Heart right ventricle (tissue), 16 donors: ENCODE measurements around the gene OR51B6. TPM values are rescaled to one million over a fixed set of nuclear protein-coding genes. Genes with fewer than 3 reads are reported as not detected.
"Not testable (repeated sequence)": the region's sequence is repeated elsewhere in the genome, so short reads cannot be mapped to it uniquely, and the experiment has no call there.

Source experiments
- ATAC-seq, 8 donors: fragments of 200-7000 bp; cut with Tn5 transposase; one replicate each; pipeline ENCODE4 v1.9.1; 2020; ENCODE audit warnings: mild to moderate bottlenecking in 8 of 8, moderate library complexity in 8 of 8, moderate number of reproducible peaks in 1 of 8
- DNase-seq, 2 donors: peaks; one replicate each; pipeline ENCODE4 v3.0.0-alpha.2; 2020
- H3K27ac ChIP-seq, 10 donors: fragments of 200-600 bp; sonication (generic) in 2 of 10; one replicate each; pipeline versions ENCODE4 v1.5.0 to v1.8.0; 2020 to 2022; ENCODE audit warnings: mild to moderate bottlenecking in 3 of 10
- H3K27me3 ChIP-seq, 7 donors: fragments of 200-600 bp; one replicate each; pipeline ENCODE4 v1.8.0; 2021 to 2022; ENCODE audit warnings: mild to moderate bottlenecking in 2 of 7
- H3K36me3 ChIP-seq, 9 donors: fragments of 200-600 bp; sonication (generic) in 1 of 9; one replicate each; pipeline versions ENCODE4 v1.5.0 to v1.8.0; 2020 to 2022; ENCODE audit warnings: mild to moderate bottlenecking in 2 of 9
- H3K4me1 ChIP-seq, 9 donors: fragments of 200-600 bp; sonication (generic) in 1 of 9; one replicate each; pipeline versions ENCODE4 v1.5.0 to v1.8.0; 2020 to 2022; ENCODE audit warnings: mild to moderate bottlenecking in 4 of 9
- H3K4me3 ChIP-seq, 10 donors: fragments of 200-600 bp; sonication (generic) in 2 of 10; one replicate each; pipeline versions ENCODE4 v1.5.0 to v1.8.0; 2020 to 2022; ENCODE audit warnings: mild to moderate bottlenecking in 7 of 10, moderate library complexity in 2 of 10
- H3K9me3 ChIP-seq, 11 donors: fragments of 200-600 bp in 10 of 11; sonication (generic) in 2 of 11; one replicate each; pipeline versions ENCODE4 v1.5.0 to v1.8.0; 2013 to 2022; ENCODE audit warnings: mild to moderate bottlenecking in 2 of 11, control low read depth in 1 of 11, moderate library complexity in 1 of 11
- CTCF ChIP-seq, 9 donors: fragments of 200-600 bp; sonication (generic) in 2 of 9; IDR thresholded peaks; one replicate each; pipeline versions ENCODE4 v1.5.0 to v1.8.0; 2021 to 2022; ENCODE audit warnings: antibody characterized with exemption in 9 of 9, mild to moderate bottlenecking in 5 of 9, moderate library complexity in 1 of 9
- WGBS, 2 donors: extraction: QIAGEN DNeasy Blood & Tissue Kit; methylation state at CpG; one replicate each; pipeline ENCODE4 v1.1.7; 2013; ENCODE audit warnings: inconsistent platforms in 1 of 2; 5-methylcytosine and 5-hydroxymethylcytosine counted together
- intact Hi-C, 10 donors: fragments of 100-400 bp; cut with DNase I; formaldehyde crosslinking; loops; one replicate each; pipeline versions ENCODE4 v1.11.1 to v1.14.2; 2022
- polyA plus RNA-seq, 2 donors: library from polyadenylated mRNA; stranded (reverse); fragments of 200-250 nt; gene quantifications; one replicate each; pipeline ENCODE4 v1.2.3, GENCODE V29; 2013
- total RNA-seq, 10 donors: library from RNA; stranded (reverse); fragmentation: NEBNext Ultra II Directional in 3 of 10; extraction: Animal tissue kit (Norgen Biotek cat#: 25700) in 3 of 10; gene quantifications; one replicate each; pipeline versions ENCODE4 v1.2.1 to v1.2.4, GENCODE V29; 2021 to 2023
- donor health status: Arrhythmogenic right ventricular cardiomyopathy.
- donor health status: ischemic (EF 13 %, LVEDD 7.1; RV severe dilation, severe dysfunction).
- donor health status: healthy with polysubstance abuse.
- donor health status: DM: no; HTN: yes; CAD: no.
- donor health status: DM: no; HTN: no; CAD: no.
- donor health status: ischemic (EF 25% LVEDD 6.9; RV normal size, moderate dysfunction).
- donor health status: ischemic (EF 25% LVEDD 5.7; RV mildly dilated, moderate dysfunction).
- donor health status: healthy.
- donor health status: DM: yes; HTN: yes; CAD: no.
- donor health status: Ischemic cardiomyopathy.
- donor health status: ischemic (EF 35%, LVEDD 5.7; RV mildly dilated, moderate dysfunction).
- donor health status: nonischemic (EF 11% LVEDD 7.7; RV severe dilation, severe dysfunction).
- donor health status: DM: yes; HTN: yes; CAD: no.
- donor health status: PGD.
- donor health status: ischemic (EF 29% LVEDD 5.4; RV normal size, mild dysfunction).
- donor health status: nonischemic (EF 23%, LVEDD 6.1; RV moderate dilation, normal function).

The OR51B6 gene
- total and polyA plus RNA-seq, 12 donors = not detected

GRCh38 chr11:5307256-5308019 lies 43.9 kb upstream of the OR51B6 start:
- Histone ChIP-seq H3K4me1 (no peaks in the 10 kb centered on the region), H3K9me3 (no peaks in the 10 kb centered on the region), H3K36me3 (no peaks in the 10 kb centered on the region), H3K27ac (no peak overlapping the region), H3K27me3 (no peaks in the 10 kb centered on the region), H3K4me3 (no peak overlapping the region)
- ATAC-seq (no peak), DNase-seq (no peak)
- intact Hi-C loops = no loop called here
- 76 to 79% methylated on average over 2 of the region's 2 CpGs for WGBS, 2 donors
- no peak for TF ChIP-seq CTCF (IDR thresholded peaks at IDR 0.05)

- intact Hi-C loops = no loop called here
- no peaks in the 10 kb centered on the region for H3K36me3 ChIP-seq
- no peaks in the 10 kb centered on the region for H3K27me3 ChIP-seq
- no peak for TF ChIP-seq CTCF (IDR thresholded peaks at IDR 0.05)
- H3K9me3 ChIP-seq = peaks cover 0 to 4% (median 0%) of the 10 kb centered on the region in 11 donors
- no peak overlapping the region for H3K4me3 ChIP-seq
- DNase-seq (no peak), ATAC-seq (no peak)
- H3K27ac ChIP-seq = no peak overlapping the region
- H3K4me1 ChIP-seq = no peaks in the 10 kb centered on the region
- 97 to 99% methylated on average over 1 of the region's 1 CpG for WGBS, 2 donors
Measured at GRCh38 chr11:5310423-5310822, 40.9 kb upstream of the OR51B6 start.

GRCh38 chr11:5313326-5314023 lies 37.8 kb upstream of the OR51B6 start:
- H3K27ac ChIP-seq, intact Hi-C loops, DNase-seq, H3K36me3 ChIP-seq, ATAC-seq, H3K9me3 ChIP-seq, H3K4me1 ChIP-seq, H3K4me3 ChIP-seq, H3K27me3 ChIP-seq: not testable (repeated sequence)
- WGBS, 2 donors = 77 to 80% methylated on average over 3 of the region's 3 CpGs

- WGBS, 2 donors = 66 to 72% methylated on average over 5 of the region's 5 CpGs
- Histone ChIP-seq H3K27me3 (no peaks in the 10 kb centered on the region), H3K9me3 (peaks cover 0 to 4% (median 0%) of the 10 kb centered on the region in 11 donors), H3K36me3 (no peaks in the 10 kb centered on the region), H3K4me1 (no peaks in the 10 kb centered on the region), H3K4me3 (no peak overlapping the region), H3K27ac (no peak overlapping the region)
- no peak for DNase-seq
- no peak for TF ChIP-seq CTCF (IDR thresholded peaks at IDR 0.05)
- ATAC-seq = no peak
- intact Hi-C loops = no loop called here
Measured at GRCh38 chr11:5317292-5317691, 34.0 kb upstream of the OR51B6 start.

GRCh38 chr11:5324197-5324596 lies 27.1 kb upstream of the OR51B6 start, which contains the start of gene OR51B2:
Gene OR51B2 (minus strand): TSS chr11:5324297. CDS start chr11:5324297, 0 bp downstream.
- no peaks in the 10 kb centered on the region for H3K27me3 ChIP-seq
- DNase-seq (no peak), ATAC-seq (no peak)
- H3K36me3 ChIP-seq = no peaks in the 10 kb centered on the region
- TF ChIP-seq CTCF (IDR thresholded peaks at IDR 0.05) = no peak
- H3K4me3 ChIP-seq = no peak within 1 kb of the TSS
- intact Hi-C loops = no loop called here
- no peaks in the 10 kb centered on the region for H3K4me1 ChIP-seq
- H3K9me3 ChIP-seq = no peaks in the 10 kb centered on the region
- WGBS, 2 donors = 71 to 74% methylated on average over 3 of the region's 3 CpGs
- no peak within 1 kb of the TSS for H3K27ac ChIP-seq
